ENCODE data around the gene TSPY1.
"Not testable (repeated sequence)": the region's sequence is repeated elsewhere in the genome, so short reads cannot be mapped to it uniquely, and the experiment has no call there.

Gene TSPY1

GRCh38 chrY:9466655-9467054, at the start of gene TSPY1:
Gene TSPY1 (plus strand): TSS chrY:9466955. CDS start chrY:9467001, 46 bp downstream.
- DNase-seq (ENCODE audit: low read depth in 4 of 4, low spot score in 1 of 4) = not testable (repeated sequence)

DNA sequence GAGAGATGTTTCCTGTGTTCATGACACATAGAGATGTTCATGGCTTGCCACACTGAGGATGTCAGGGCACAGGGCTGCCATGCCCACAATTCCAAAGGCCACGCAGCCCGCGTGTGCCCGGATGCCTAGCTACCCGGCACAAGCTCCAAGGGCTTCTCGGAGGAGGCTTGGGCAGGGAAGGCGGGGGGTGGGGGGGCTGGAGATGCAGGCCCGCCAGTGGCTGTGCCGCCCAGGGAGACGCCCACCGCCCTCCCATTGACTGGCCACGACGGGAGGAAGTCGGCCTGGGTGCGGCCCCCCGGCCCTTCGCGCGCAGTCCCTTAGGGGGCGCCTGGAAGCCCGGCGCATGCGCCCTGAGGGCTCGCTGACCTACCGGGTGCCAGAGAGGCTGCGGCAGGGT, 20.2 kb downstream of the TSPY1 start, which contains the start of gene TSPY9:
TSS of gene TSPY9 (plus strand) at position 301 of the 400 bp plus-strand sequence. CDS start at position 347, 46 bp downstream.
- not testable (repeated sequence) for DNase-seq (ENCODE audit: low read depth in 4 of 4, low spot score in 1 of 4)

- DNase-seq (ENCODE audit: low read depth in 4 of 4, low spot score in 1 of 4) = not testable (repeated sequence)
These were observed 37.6 kb downstream of the TSPY1 start for GRCh38 chrY:9504396-9504795.

DNA sequence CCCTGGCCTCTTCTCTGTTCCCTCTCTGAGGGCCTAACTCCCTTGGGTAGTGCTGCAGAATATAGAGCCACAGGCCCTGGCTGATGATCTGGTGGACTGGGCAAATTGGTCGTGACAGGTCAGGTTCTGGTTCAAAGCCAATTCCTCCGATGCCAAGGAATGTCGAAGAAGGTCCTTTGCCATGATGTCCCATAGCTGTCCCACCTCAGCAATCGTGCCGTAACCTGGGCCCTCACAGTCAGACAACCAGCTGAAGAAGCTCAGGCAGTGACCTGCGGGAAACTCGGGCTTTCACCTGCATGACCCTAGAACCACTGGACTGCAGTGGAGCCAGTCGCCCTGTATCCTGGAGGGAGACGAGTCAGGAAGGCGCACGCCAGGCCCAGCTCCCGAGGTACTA, 49.5 kb downstream of the TSPY1 start:
- DNase-seq (ENCODE audit: low read depth in 4 of 4, low spot score in 1 of 4) = not testable (repeated sequence)

All from stimulated activated CD4-positive, alpha-beta T cell treated with anti-CD3 and anti-CD28 coated beads, Interleukin-1b, Interleukin-23, amount 100 ng/mL, for 24 hours (primary cell).